GM12878 (cell line): ENCODE measurements around the gene LTBP4. TPM values are rescaled to one million over a fixed set of nuclear protein-coding genes. Genes with fewer than 3 reads are reported as not detected.

ENCODE experiments used
- ATAC-seq: fragments of 200-7000 bp; cut with Tn5 transposase; 3 replicates; pipeline ENCODE4 v1.9.1; 2020; ENCODE audit warnings: mild to moderate bottlenecking, moderate library complexity
- BruUV-seq: library from RNA; stranded (reverse); fragments of 400-500 nt; replicated peaks from 2 replicates; lab custom pipeline; 2021; lab: Mats Ljungman, UMichigan
- CTCF ChIA-PET: fragments of 300-600 bp; sonication (Branson Sonifier 250); formaldehyde crosslinking; extraction: SDS; loops from one replicate; lab custom pipeline; 2021; ENCODE audit warnings: inconsistent platforms; lab: Yijun Ruan, JAX
- POLR2A ChIA-PET: fragments of 350-600 bp; formaldehyde crosslinking; extraction: SDS; loops from one replicate; lab custom pipeline; 2021; ENCODE audit warnings: inconsistent platforms; lab: Charles Lee
- RAD21 ChIA-PET: fragments of 300-600 bp; sonication (Branson Sonifier 250); formaldehyde crosslinking; loops from one replicate; lab custom pipeline; 2023; ENCODE audit warnings: antibody characterized with exemption; ENCODE audit not compliant: unreplicated experiment; lab: Charles Lee
- SMC1A ChIA-PET: fragments of 300-600 bp; sonication (Branson Sonifier 250); formaldehyde crosslinking; loops from one replicate; lab custom pipeline; 2023; ENCODE audit not compliant: unreplicated experiment, uncharacterized antibody; lab: Charles Lee
- DNase-seq: peaks from one replicate; pipeline ENCODE4 v3.0.0-alpha.2; 2011; ENCODE audit warnings: low read depth, low spot score
- FAIRE-seq: peaks from 3 replicates; lab custom pipeline; 2011; peaks lifted over from hg19 to GRCh38; lab: Jason Lieb, UNC
- H2AFZ ChIP-seq: 2 replicates; pipeline ENCODE4 v1.6.0; 2011; ENCODE audit warnings: low read depth, low read length, control low read depth; ENCODE audit not compliant: control insufficient read depth
- H3K27ac ChIP-seq: 2 replicates; pipeline ENCODE4 v1.5.1; 2011; ENCODE audit warnings: control low read depth; ENCODE audit not compliant: control insufficient read depth, insufficient read depth
- H3K27me3 ChIP-seq, 2 experiments: replicated peaks in 1 of 2; 2 replicates each; pipeline versions ENCODE4 v1.6.0 to v1.6.1; 2011; ENCODE audit warnings: low read length in 1 of 2; ENCODE audit not compliant: control insufficient read depth in 2 of 2, insufficient read depth in 2 of 2
- H3K36me3 ChIP-seq, 2 experiments: 2 replicates each; pipeline ENCODE4 v1.5.1; 2011; ENCODE audit warnings: low read length in 1 of 2; ENCODE audit not compliant: control insufficient read depth in 2 of 2, insufficient read depth in 2 of 2
- H3K4me1 ChIP-seq: 2 replicates; pipeline ENCODE4 v1.6.1; 2011; ENCODE audit warnings: mild to moderate bottlenecking, low read length, moderate library complexity, mixed read lengths; ENCODE audit not compliant: control insufficient read depth, insufficient read depth
- H3K4me2 ChIP-seq: 2 replicates; pipeline ENCODE4 v1.6.0; 2011; ENCODE audit warnings: control low read depth; ENCODE audit not compliant: control insufficient read depth, insufficient read depth
- H3K4me3 ChIP-seq: fragments of 200-600 bp; sonication (generic); 2 replicates; pipeline ENCODE4 v1.5.1; 2016
- H3K79me2 ChIP-seq: 2 replicates; pipeline ENCODE4 v1.6.0; 2011; ENCODE audit warnings: low read length; ENCODE audit not compliant: control insufficient read depth, insufficient read depth
- H3K9ac ChIP-seq: 2 replicates; pipeline ENCODE4 v1.8.0; 2011; ENCODE audit warnings: low read length, control low read depth, mixed read lengths; ENCODE audit not compliant: control insufficient read depth, insufficient read depth
- H3K9me3 ChIP-seq: replicated peaks from 3 replicates; pipeline ENCODE4 v1.5.1; 2011; ENCODE audit warnings: mild to moderate bottlenecking, low read length; ENCODE audit not compliant: control insufficient read depth, insufficient read depth
- H4K20me1 ChIP-seq: 2 replicates; pipeline ENCODE4 v1.6.0; 2011; ENCODE audit not compliant: control insufficient read depth, insufficient read depth
- BHLHE40 ChIP-seq, 2 experiments: fragments of 450-650 bp in 1 of 2; IDR thresholded peaks; 2 replicates each; pipeline ENCODE4 v1.6.1; 2011 to 2017; ENCODE audit warnings: low read depth in 2 of 2, borderline replicate concordance in 1 of 2, improper control_type of control experiment in 1 of 2, low read length in 1 of 2, mild to moderate bottlenecking in 1 of 2
- CEBPB ChIP-seq, 2 experiments: fragments of 150-350 bp in 1 of 2; IDR thresholded peaks; 2 replicates each; pipeline ENCODE4 v1.6.1; 2012 to 2014; ENCODE audit warnings: low read depth in 2 of 2, low read length in 2 of 2, borderline replicate concordance in 1 of 2, inconsistent platforms in 1 of 2
- CHD1 ChIP-seq: IDR thresholded peaks from 2 replicates; pipeline ENCODE4 v1.6.1; 2012; ENCODE audit warnings: low read depth, low read length, improper control_type of control experiment
- E2F4 ChIP-seq: IDR thresholded peaks from 2 replicates; pipeline ENCODE4 v1.6.1; 2012; ENCODE audit warnings: low read depth, low read length, improper control_type of control experiment
- EZH2 ChIP-seq: IDR thresholded peaks from 2 replicates; pipeline ENCODE4 v1.6.1; 2012; ENCODE audit warnings: low read depth, mild to moderate bottlenecking, control low read depth, inconsistent platforms, low read length, borderline replicate concordance; ENCODE audit not compliant: control insufficient read depth
- HDAC2 ChIP-seq: fragments of 200-600 bp; sonication (generic); IDR thresholded peaks from 2 replicates; pipeline ENCODE4 v1.6.1; 2017
- JUND ChIP-seq: IDR thresholded peaks from 2 replicates; pipeline ENCODE4 v1.6.1; 2012; ENCODE audit warnings: low read depth, mild to moderate bottlenecking, low read length, improper control_type of control experiment, moderate library complexity
- KDM1A ChIP-seq: fragments of 200-600 bp; sonication (generic); IDR thresholded peaks from 2 replicates; pipeline ENCODE4 v1.6.1; 2016; ENCODE audit warnings: borderline replicate concordance
- PAX8 ChIP-seq: fragments of 450-650 bp; IDR thresholded peaks from 2 replicates; pipeline ENCODE4 v1.6.1; 2017; ENCODE audit warnings: mild to moderate bottlenecking, moderate library complexity
- REST ChIP-seq: IDR thresholded peaks from 2 replicates; pipeline ENCODE4 v1.6.1; 2012; ENCODE audit warnings: mild to moderate bottlenecking, low read depth, low read length
- SMARCA5 ChIP-seq: fragments of 450-650 bp; IDR thresholded peaks from 2 replicates; pipeline ENCODE4 v1.6.1; 2017; ENCODE audit warnings: mild to moderate bottlenecking
- SMC3 ChIP-seq: IDR thresholded peaks from 2 replicates; pipeline ENCODE4 v1.6.1; 2011; ENCODE audit warnings: low read length, improper control_type of control experiment, borderline replicate concordance
- YY1 ChIP-seq: IDR thresholded peaks from 2 replicates; pipeline ENCODE4 v1.6.1; 2011; ENCODE audit warnings: low read depth, mild to moderate bottlenecking, low read length
- ZBED1 ChIP-seq: IDR thresholded peaks from 2 replicates; pipeline ENCODE4 v1.6.1; 2016; ENCODE audit warnings: borderline replicate concordance
- WGBS: methylation state at CpG from one replicate; pipeline ENCODE4 v1.1.6; 2016; ENCODE audit warnings: low lambda C conversion rate; ENCODE audit not compliant: insufficient replicate concordance, insufficient coverage; ENCODE audit errors: missing lambda C conversion rate; 5-methylcytosine and 5-hydroxymethylcytosine counted together
- in situ Hi-C: fragments of 300-500 bp; cut with MboI; formaldehyde crosslinking; loops from 9 replicates; pipeline ENCODE4 v1.14.3; 2018; ENCODE audit warnings: mixed read lengths
- intact Hi-C: fragments of 100-400 bp; cut with micrococcal nuclease; formaldehyde crosslinking; loops from one replicate; pipeline ENCODE4 v1.14.2; 2022; ENCODE audit not compliant: unreplicated experiment
- polyA plus RNA-seq, 11 experiments: library from polyadenylated mRNA; depleted of rRNA in 4 of 11; unstranded in 6 of 11; stranded (reverse) in 5 of 11; fragments of >200 nt; fragmentation: Nextera tagmentation in 4 of 11; fragmentation: Illumina TruSeq in 1 of 11; extraction: Ambion mirVana in 4 of 11; extraction: Trizol in 1 of 11; gene quantifications; 1 replicate in 1 of 11; 2 replicates in 10 of 11; pipeline versions ENCODE4 v1.2.1 to v1.2.3, GENCODE V29; 2011 to 2016; ENCODE audit warnings: inconsistent platforms in 2 of 11, missing spikeins in 2 of 11, low read depth in 1 of 11
- total RNA-seq, 4 experiments: library from RNA; depleted of rRNA in 3 of 4; stranded (reverse); fragments of >200 nt in 3 of 4; fragmentation: Illumina TruSeq in 1 of 4; extraction: Trizol in 1 of 4; gene quantifications; 2 replicates each; pipeline versions ENCODE4 v1.2.1 to v1.2.3, GENCODE V29; 2013 to 2021
- TF ChIP-seq, protein P1 (sequence below): fragments of 450-650 bp; formaldehyde crosslinking; IDR thresholded peaks from 2 replicates; pipeline ENCODE4 v1.5.0; 2022; ENCODE audit warnings: mild to moderate bottlenecking, missing genetic modification characterization

The LTBP4 gene
- total and polyA plus RNA-seq, 10 of the 15 experiments (the other 5 are each of a cell fraction or from before 2014, with no cell fraction given), result 0.09 to 34.6 (median 8.5) TPM; not detected in 1

DNA sequence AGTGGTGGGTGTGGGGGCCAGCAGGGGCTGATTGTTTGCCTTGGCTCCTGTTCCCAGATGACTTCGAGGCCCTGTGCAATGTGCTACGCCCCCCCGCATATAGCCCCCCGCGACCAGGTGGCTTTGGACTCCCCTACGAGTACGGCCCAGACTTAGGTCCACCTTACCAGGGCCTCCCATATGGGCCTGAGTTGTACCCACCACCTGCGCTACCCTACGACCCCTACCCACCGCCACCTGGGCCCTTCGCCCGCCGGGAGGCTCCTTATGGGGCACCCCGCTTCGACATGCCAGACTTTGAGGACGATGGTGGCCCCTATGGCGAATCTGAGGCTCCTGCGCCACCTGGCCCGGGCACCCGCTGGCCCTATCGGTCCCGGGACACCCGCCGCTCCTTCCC, 25.7 kb downstream of the LTBP4 start:
- no peak overlapping the region for H3K27ac ChIP-seq
- H3K79me2 ChIP-seq, result no peaks in the 10 kb centered on the region
- ChIA-PET POLR2A (no interaction called here), RAD21 (no interaction called here), SMC1A (no interaction called here), CTCF (no interaction called here)
- no peaks in the 10 kb centered on the region for H3K27me3 ChIP-seq
- in situ Hi-C loops, result no loop called here
- TF ChIP-seq YY1 (no peak), BHLHE40 (IDR thresholded peaks at IDR 0.05; ENCODE audit: borderline replicate concordance in 1 of 2, low read depth in 2 of 2, low read length in 1 of 2) (no peak), REST (no peak), KDM1A (no peak), CEBPB (IDR thresholded peaks at IDR 0.05; ENCODE audit: borderline replicate concordance in 1 of 2, low read depth in 2 of 2, low read length in 2 of 2) (no peak), E2F4 (no peak), SMC3 (no peak), PAX8 (no peak), ZBED1 (no peak), HDAC2 (no peak), JUND (no peak), CHD1 (no peak), SMARCA5 (no peak), EZH2 (no peak)
- TF ChIP-seq, protein P1, sequence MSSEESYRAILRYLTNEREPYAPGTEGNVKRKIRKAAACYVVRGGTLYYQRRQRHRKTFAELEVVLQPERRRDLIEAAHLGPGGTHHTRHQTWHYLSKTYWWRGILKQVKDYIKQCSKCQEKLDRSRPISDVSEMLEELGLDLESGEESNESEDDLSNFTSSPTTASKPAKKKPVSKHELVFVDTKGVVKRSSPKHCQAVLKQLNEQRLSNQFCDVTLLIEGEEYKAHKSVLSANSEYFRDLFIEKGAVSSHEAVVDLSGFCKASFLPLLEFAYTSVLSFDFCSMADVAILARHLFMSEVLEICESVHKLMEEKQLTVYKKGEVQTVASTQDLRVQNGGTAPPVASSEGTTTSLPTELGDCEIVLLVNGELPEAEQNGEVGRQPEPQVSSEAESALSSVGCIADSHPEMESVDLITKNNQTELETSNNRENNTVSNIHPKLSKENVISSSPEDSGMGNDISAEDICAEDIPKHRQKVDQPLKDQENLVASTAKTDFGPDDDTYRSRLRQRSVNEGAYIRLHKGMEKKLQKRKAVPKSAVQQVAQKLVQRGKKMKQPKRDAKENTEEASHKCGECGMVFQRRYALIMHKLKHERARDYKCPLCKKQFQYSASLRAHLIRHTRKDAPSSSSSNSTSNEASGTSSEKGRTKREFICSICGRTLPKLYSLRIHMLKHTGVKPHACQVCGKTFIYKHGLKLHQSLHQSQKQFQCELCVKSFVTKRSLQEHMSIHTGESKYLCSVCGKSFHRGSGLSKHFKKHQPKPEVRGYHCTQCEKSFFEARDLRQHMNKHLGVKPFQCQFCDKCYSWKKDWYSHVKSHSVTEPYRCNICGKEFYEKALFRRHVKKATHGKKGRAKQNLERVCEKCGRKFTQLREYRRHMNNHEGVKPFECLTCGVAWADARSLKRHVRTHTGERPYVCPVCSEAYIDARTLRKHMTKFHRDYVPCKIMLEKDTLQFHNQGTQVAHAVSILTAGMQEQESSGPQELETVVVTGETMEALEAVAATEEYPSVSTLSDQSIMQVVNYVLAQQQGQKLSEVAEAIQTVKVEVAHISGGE (CRISPR knock-in tag), result no peak
- H2AFZ ChIP-seq, result no peak overlapping the region
- H3K36me3 ChIP-seq, result no peaks in the 10 kb centered on the region; a peak in 1 of 4 replicates
- intact Hi-C loops, result no loop called here
- FAIRE-seq, result no peak
- no peak for ATAC-seq
- 92% methylated on average over 21 of the region's 24 CpGs for WGBS
- BruUV-seq, result no TSS peak
- no peaks in the 10 kb centered on the region for H4K20me1 ChIP-seq
- H3K9ac ChIP-seq, result no peak overlapping the region
- 0 out of 2 replicates have a peak, but pooled peaks cover 3% of the 10 kb centered on the region for H3K4me1 ChIP-seq
- no peak for DNase-seq
- no peaks in the 10 kb centered on the region for H3K9me3 ChIP-seq
- H3K4me3 ChIP-seq, result no peak overlapping the region
- no peak overlapping the region for H3K4me2 ChIP-seq
